ENCODE data around the gene MYBPH.

MYBPH gene

GRCh38 chr1:203180611-203181330 is 5.1 kb upstream of the MYBPH start:
- H4K91ac ChIP-seq (ENCODE audit: low read length): no peak overlapping the region
- DNase-seq: no peak

DNA sequence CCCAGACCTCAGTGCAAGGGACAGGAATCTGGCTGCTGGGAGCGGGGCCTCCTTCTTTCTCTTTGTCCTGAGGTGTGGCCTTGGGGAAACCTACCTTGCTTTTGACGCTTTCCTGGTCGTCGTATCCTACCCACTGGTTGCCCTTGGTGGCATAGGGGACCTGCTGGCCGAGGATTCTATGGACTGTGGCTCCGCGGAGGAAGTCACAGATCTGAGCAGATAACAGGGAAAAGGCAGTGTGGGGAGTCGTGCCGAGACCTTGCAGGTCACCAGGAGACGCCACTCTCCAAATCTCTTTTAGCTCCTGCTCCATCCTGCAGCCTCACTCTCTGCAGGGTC is 4.0 kb upstream of the MYBPH start:
- Histone ChIP-seq H3K36me3 (ENCODE audit: control insufficient read depth in 1 of 2, insufficient read depth in 2 of 2, low read depth in 1 of 2, low read length in 2 of 2) (peaks cover 0 to 24% of the 10 kb centered on the region in 2 experiments), H2BK15ac (ENCODE audit: low read depth, poor library complexity, severe bottlenecking) (no peak overlapping the region), H4K8ac (ENCODE audit: low read length) (no peak overlapping the region), H3K4me3 (ENCODE audit: insufficient read depth in 1 of 2, low read depth in 1 of 2, low read length in 2 of 2) (no peak overlapping the region), H3K18ac (ENCODE audit: low read depth in 1 of 2, low read length in 2 of 2) (no peak overlapping the region), H2BK12ac (ENCODE audit: low read length in 2 of 2) (peak overlapping the region in 1 of 2 experiments; percentile 60), H2BK120ac (ENCODE audit: low read depth, low read length) (no peak overlapping the region), H4K91ac (ENCODE audit: low read length) (no peak overlapping the region), H3K14ac (ENCODE audit: low read length in 2 of 2) (no peak overlapping the region), H3K79me1 (replicated peaks; ENCODE audit: low read length, poor library complexity, severe bottlenecking) (no peaks in the 10 kb centered on the region), H3K27me3 (ENCODE audit: control insufficient read depth in 1 of 2, insufficient read depth in 1 of 2, low read length in 2 of 2) (no peaks in the 10 kb centered on the region), H3K4me1 (ENCODE audit: control insufficient read depth, insufficient read depth, low read depth, low read length) (peaks cover 24% of the 10 kb centered on the region), H3K27ac (ENCODE audit: low read length, poor library complexity, severe bottlenecking) (no peak overlapping the region), H3K4me2 (ENCODE audit: low read length, poor library complexity, severe bottlenecking) (no peak overlapping the region), H3K9me3 (ENCODE audit: control insufficient read depth, low read length) (no peaks in the 10 kb centered on the region), H2AFZ (ENCODE audit: low read depth, low read length) (no peak overlapping the region), H2BK5ac (ENCODE audit: low read depth, low read length, poor library complexity, severe bottlenecking) (no peak overlapping the region), H3K4ac (ENCODE audit: low read depth in 1 of 2, low read length in 2 of 2) (no peak overlapping the region), H3K9ac (ENCODE audit: low read length) (no peak overlapping the region), H3K23ac (ENCODE audit: low read length in 2 of 2) (no peak overlapping the region), H2AK5ac (ENCODE audit: low read length, severe bottlenecking) (no peak overlapping the region)
- no peak for DNase-seq
- WGBS: 84% methylated on average over 10 of the region's 10 CpGs

More at GRCh38 chr1:203180611-203181330, 5.1 kb upstream of the MYBPH start:
- Histone ChIP-seq H2AFZ (ENCODE audit: low read depth, low read length) (no peak overlapping the region), H3K27me3 (ENCODE audit: control insufficient read depth in 1 of 2, insufficient read depth in 1 of 2, low read length in 2 of 2) (no peaks in the 10 kb centered on the region), H3K4me3 (ENCODE audit: insufficient read depth in 1 of 2, low read depth in 1 of 2, low read length in 2 of 2) (no peak overlapping the region), H3K9me3 (ENCODE audit: control insufficient read depth, low read length) (no peaks in the 10 kb centered on the region), H2BK15ac (ENCODE audit: low read depth, poor library complexity, severe bottlenecking) (no peak overlapping the region), H2BK12ac (ENCODE audit: low read length in 2 of 2) (no peak overlapping the region), H3K4me2 (ENCODE audit: low read length, poor library complexity, severe bottlenecking) (no peak overlapping the region), H3K14ac (ENCODE audit: low read length in 2 of 2) (no peak overlapping the region), H3K9ac (ENCODE audit: low read length) (no peak overlapping the region), H2BK120ac (ENCODE audit: low read depth, low read length) (no peak overlapping the region), H4K8ac (ENCODE audit: low read length) (no peak overlapping the region), H3K4me1 (ENCODE audit: control insufficient read depth, insufficient read depth, low read depth, low read length) (peaks cover 16% of the 10 kb centered on the region), H3K79me1 (replicated peaks; ENCODE audit: low read length, poor library complexity, severe bottlenecking) (no peaks in the 10 kb centered on the region), H2BK5ac (ENCODE audit: low read depth, low read length, poor library complexity, severe bottlenecking) (no peak overlapping the region), H2AK5ac (ENCODE audit: low read length, severe bottlenecking) (no peak overlapping the region), H3K18ac (ENCODE audit: low read depth in 1 of 2, low read length in 2 of 2) (no peak overlapping the region), H3K23ac (ENCODE audit: low read length in 2 of 2) (no peak overlapping the region), H3K4ac (ENCODE audit: low read depth in 1 of 2, low read length in 2 of 2) (no peak overlapping the region), H3K27ac (ENCODE audit: low read length, poor library complexity, severe bottlenecking) (no peak overlapping the region), H3K36me3 (ENCODE audit: control insufficient read depth in 1 of 2, insufficient read depth in 2 of 2, low read depth in 1 of 2, low read length in 2 of 2) (peaks cover 0 to 31% of the 10 kb centered on the region in 2 experiments)
- WGBS: 94% methylated on average over 10 of the region's 11 CpGs

DNA sequence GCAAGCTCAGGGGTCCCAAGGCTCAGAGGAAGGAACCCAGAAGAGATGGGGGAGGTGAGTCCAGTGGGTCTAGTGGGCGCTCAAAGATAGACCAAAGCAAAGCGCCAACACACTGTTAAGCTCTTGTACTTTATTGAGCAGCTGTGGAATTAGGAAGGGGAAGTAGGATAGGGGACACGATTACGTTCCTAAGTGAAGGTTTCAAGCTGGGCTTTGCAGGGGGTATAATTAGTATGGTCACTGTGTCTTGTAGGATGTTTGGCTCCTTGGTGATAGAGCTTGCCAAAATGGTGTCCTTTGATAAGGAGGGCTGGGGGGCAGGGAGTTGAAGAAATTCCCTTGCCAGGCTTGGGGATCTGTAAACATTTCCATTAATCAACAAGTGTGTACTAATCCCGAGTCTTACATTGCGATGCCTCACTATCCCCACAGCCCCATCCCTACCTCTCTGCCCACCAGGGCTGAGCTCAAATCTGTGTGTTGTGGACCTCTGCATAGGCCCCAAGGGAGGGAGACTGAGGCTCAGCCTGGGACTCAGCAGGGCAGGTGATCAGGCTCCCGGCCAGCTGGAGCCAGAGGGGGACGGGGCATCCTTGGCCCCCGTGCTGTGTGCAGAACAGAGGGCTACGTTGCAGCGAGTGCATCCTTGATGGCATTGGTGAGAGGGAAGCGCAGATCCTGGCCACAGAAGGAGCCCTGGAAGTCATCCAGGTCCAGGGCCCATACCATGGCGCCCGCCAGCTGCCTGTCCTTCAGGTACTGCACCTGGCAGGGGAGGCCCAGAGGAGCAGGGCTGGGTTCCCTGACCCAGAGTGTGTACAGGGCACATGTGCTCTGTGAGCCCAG is 3.4 kb upstream of the MYBPH start:
- Histone ChIP-seq H3K27me3 (ENCODE audit: control insufficient read depth in 1 of 2, insufficient read depth in 1 of 2, low read length in 2 of 2) (no peaks in the 10 kb centered on the region), H3K23ac (ENCODE audit: low read length in 2 of 2) (no peak overlapping the region)

DNA sequence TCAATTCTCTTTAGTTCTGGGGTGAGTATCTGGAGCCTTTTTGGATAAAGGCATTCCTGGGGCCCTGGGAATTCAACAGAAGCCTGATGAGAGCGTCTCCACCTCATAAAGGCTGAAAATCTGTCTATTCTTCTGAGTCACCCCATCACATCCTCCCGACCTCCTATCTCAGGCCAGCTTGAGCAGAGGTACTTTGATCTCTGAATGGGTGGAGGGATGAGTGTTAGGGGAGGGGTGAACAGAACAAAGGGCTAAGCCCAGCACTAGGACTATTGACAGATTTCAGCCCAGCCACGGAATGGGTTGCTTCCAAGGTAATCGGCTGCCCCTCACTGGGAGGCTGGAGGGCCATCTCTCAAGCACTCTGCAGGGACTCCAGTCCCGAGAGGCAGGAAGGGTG is 2.5 kb upstream of the MYBPH start:
- no peak overlapping the region for H2BK15ac ChIP-seq (ENCODE audit: low read depth, poor library complexity, severe bottlenecking)
- H3K79me1 ChIP-seq (replicated peaks; ENCODE audit: low read length, poor library complexity, severe bottlenecking): no peaks in the 10 kb centered on the region
- H2BK120ac ChIP-seq (ENCODE audit: low read depth, low read length): peak overlapping the region; percentile 80
- no peak overlapping the region for H3K27ac ChIP-seq (ENCODE audit: low read length, poor library complexity, severe bottlenecking)
- H3K36me3 ChIP-seq (ENCODE audit: control insufficient read depth in 1 of 2, insufficient read depth in 2 of 2, low read depth in 1 of 2, low read length in 2 of 2): peaks cover 0 to 11% of the 10 kb centered on the region in 2 experiments
- peak overlapping the region; percentile 76 for H4K91ac ChIP-seq (ENCODE audit: low read length)
- 35% methylated on average over 3 of the region's 5 CpGs for WGBS
- H3K9ac ChIP-seq (ENCODE audit: low read length): peak overlapping the region; percentile 59
- H2BK12ac ChIP-seq (ENCODE audit: low read length in 2 of 2): peak overlapping the region in 1 of 2 experiments; percentile 81
- no peak overlapping the region for H2BK5ac ChIP-seq (ENCODE audit: low read depth, low read length, poor library complexity, severe bottlenecking)
- H3K23ac ChIP-seq (ENCODE audit: low read length in 2 of 2): no peak overlapping the region
- no peak overlapping the region for H2AK5ac ChIP-seq (ENCODE audit: low read length, severe bottlenecking)
- no peak overlapping the region for H3K14ac ChIP-seq (ENCODE audit: low read length in 2 of 2)
- peaks cover 33% of the 10 kb centered on the region for H3K4me1 ChIP-seq (ENCODE audit: control insufficient read depth, insufficient read depth, low read depth, low read length)
- H2AFZ ChIP-seq (ENCODE audit: low read depth, low read length): no peak overlapping the region
- no peaks in the 10 kb centered on the region for H3K27me3 ChIP-seq (ENCODE audit: control insufficient read depth in 1 of 2, insufficient read depth in 1 of 2, low read length in 2 of 2)
- no peaks in the 10 kb centered on the region for H3K9me3 ChIP-seq (ENCODE audit: control insufficient read depth, low read length)
- H3K4me2 ChIP-seq (ENCODE audit: low read length, poor library complexity, severe bottlenecking): no peak overlapping the region
- H3K4me3 ChIP-seq (ENCODE audit: insufficient read depth in 1 of 2, low read depth in 1 of 2, low read length in 2 of 2): no peak overlapping the region
- H3K18ac ChIP-seq (ENCODE audit: low read depth in 1 of 2, low read length in 2 of 2): peak overlapping the region; percentile 46 to 71
- peak overlapping the region; percentile 78 for H4K8ac ChIP-seq (ENCODE audit: low read length)
- peak overlapping the region; percentile 52 to 54 for H3K4ac ChIP-seq (ENCODE audit: low read depth in 1 of 2, low read length in 2 of 2)
- DNase-seq: peak; percentile 33

More for the DNA sequence above, 3.4 kb upstream of the MYBPH start:
- Histone ChIP-seq H3K9me3 (ENCODE audit: control insufficient read depth, low read length) (no peaks in the 10 kb centered on the region), H3K4me3 (ENCODE audit: insufficient read depth in 1 of 2, low read depth in 1 of 2, low read length in 2 of 2) (no peak overlapping the region), H2BK15ac (ENCODE audit: low read depth, poor library complexity, severe bottlenecking) (no peak overlapping the region), H2BK5ac (ENCODE audit: low read depth, low read length, poor library complexity, severe bottlenecking) (no peak overlapping the region), H4K8ac (ENCODE audit: low read length) (no peak overlapping the region), H3K4ac (ENCODE audit: low read depth in 1 of 2, low read length in 2 of 2) (no peak overlapping the region), H3K14ac (ENCODE audit: low read length in 2 of 2) (peak overlapping the region in 1 of 2 experiments; percentile 66), H3K27ac (ENCODE audit: low read length, poor library complexity, severe bottlenecking) (no peak overlapping the region), H3K9ac (ENCODE audit: low read length) (no peak overlapping the region), H2AK5ac (ENCODE audit: low read length, severe bottlenecking) (no peak overlapping the region), H3K36me3 (ENCODE audit: control insufficient read depth in 1 of 2, insufficient read depth in 2 of 2, low read depth in 1 of 2, low read length in 2 of 2) (peaks cover 0 to 20% of the 10 kb centered on the region in 2 experiments), H2AFZ (ENCODE audit: low read depth, low read length) (no peak overlapping the region), H4K91ac (ENCODE audit: low read length) (peak overlapping the region; percentile 5), H3K18ac (ENCODE audit: low read depth in 1 of 2, low read length in 2 of 2) (no peak overlapping the region), H2BK120ac (ENCODE audit: low read depth, low read length) (no peak overlapping the region), H2BK12ac (ENCODE audit: low read length in 2 of 2) (peak overlapping the region in 1 of 2 experiments; percentile 60), H3K4me2 (ENCODE audit: low read length, poor library complexity, severe bottlenecking) (no peak overlapping the region), H3K79me1 (replicated peaks; ENCODE audit: low read length, poor library complexity, severe bottlenecking) (no peaks in the 10 kb centered on the region), H3K4me1 (ENCODE audit: control insufficient read depth, insufficient read depth, low read depth, low read length) (peaks cover 26% of the 10 kb centered on the region)
- 91% methylated on average over 14 of the region's 14 CpGs for WGBS
- no peak for DNase-seq
